GM12873 (cell line): ENCODE data around the gene GULP1.

Experiments
- TF ChIP-seq, protein P1 (sequence below): IDR thresholded peaks from 2 replicates; pipeline ENCODE4 v1.5.1; 2012; ENCODE audit warnings: low read depth, mild to moderate bottlenecking, moderate library complexity, low read length, control low read depth; ENCODE audit not compliant: insufficient read depth; ENCODE audit errors: missing control alignments

The GULP1 gene

DNA sequence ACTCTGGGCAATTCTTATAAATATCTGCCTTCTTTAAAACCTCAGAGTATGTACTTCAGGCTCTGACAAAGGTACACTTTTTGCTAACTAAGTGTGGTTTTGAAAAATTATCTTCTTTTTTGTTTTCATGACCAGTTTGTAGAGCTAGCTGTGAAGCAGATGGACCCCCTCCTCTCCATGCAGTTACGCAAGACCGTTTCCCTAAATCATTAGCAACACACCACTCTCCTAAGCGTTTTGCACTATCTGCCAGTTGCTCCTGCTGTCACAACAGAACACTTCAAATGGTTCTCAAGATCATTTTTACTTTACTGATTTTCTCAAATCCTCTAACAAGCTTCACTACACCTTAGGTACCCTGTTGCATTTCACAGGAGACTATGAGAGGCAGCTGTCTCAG is 53.3 kb downstream of the GULP1 start:
- TF ChIP-seq, protein P1, sequence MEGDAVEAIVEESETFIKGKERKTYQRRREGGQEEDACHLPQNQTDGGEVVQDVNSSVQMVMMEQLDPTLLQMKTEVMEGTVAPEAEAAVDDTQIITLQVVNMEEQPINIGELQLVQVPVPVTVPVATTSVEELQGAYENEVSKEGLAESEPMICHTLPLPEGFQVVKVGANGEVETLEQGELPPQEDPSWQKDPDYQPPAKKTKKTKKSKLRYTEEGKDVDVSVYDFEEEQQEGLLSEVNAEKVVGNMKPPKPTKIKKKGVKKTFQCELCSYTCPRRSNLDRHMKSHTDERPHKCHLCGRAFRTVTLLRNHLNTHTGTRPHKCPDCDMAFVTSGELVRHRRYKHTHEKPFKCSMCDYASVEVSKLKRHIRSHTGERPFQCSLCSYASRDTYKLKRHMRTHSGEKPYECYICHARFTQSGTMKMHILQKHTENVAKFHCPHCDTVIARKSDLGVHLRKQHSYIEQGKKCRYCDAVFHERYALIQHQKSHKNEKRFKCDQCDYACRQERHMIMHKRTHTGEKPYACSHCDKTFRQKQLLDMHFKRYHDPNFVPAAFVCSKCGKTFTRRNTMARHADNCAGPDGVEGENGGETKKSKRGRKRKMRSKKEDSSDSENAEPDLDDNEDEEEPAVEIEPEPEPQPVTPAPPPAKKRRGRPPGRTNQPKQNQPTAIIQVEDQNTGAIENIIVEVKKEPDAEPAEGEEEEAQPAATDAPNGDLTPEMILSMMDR: no peak

DNA sequence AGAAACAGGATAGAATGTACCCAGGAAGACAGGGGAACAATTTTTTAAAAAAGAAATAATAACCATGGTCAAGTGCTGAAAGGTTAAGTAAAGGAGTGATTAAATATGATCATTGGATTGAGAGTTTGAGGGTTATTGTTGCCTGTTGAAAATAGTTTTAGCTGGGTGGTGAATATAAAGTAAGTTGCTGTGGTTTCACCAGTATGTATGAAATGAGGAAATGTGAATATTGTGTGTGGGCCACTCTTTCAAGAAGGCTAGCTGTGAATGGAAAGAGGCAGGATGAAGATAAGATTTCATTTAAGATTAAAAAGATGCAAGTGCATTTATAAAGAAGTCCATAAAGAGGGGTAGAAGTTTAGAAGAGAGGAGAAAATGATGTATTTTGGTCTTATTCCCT is 53.8 kb downstream of the GULP1 start:
- TF ChIP-seq, protein P1: no peak

DNA sequence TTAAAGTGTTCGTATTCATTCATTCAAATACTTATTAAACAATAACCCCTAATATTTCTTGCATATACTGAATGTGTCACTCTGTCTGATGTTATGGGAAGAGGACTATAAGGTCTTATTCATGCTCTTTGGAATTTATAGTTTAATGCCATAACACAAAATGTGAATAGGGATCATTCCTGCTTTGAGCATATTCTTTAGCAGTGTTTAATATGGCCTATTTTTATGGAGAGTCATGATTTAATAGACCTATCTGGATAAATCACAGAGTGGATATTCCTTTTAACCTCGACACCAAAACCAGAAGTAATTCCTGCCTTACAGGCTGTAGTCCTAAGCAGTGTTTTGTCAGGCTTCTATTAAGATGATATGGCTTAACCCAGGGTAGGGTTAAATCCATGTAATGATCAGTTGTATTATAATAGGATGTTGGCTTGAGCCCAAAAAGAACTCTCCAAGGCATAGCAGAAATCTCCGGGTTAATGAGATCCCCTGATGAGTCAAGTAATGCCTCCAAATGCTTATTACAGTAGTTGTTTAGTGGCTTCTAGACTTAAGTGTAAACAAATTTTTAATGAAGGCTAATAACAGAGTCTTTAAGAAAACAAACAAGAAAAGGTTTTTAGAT is 54.3 kb downstream of the GULP1 start:
- TF ChIP-seq, protein P1: no peak

DNA sequence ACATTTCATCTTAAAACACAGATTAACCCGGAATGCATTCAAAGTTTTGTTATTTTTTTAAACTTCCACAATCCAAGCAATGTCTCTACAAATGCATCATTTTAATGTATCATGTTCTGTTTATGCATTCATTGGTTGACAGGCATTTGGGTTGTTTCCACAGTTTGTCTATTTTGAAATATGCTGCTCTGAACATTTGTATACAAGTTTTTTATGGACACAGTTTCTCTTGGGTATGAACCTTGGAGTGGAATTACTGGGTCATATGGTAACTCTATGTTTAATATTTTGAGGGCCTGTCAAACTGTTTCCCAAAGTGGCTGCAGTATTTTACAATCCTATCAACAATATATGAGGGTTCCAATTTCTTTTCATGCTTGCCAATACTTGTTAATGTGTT is 57.3 kb downstream of the GULP1 start:
- TF ChIP-seq, protein P1: no peak

DNA sequence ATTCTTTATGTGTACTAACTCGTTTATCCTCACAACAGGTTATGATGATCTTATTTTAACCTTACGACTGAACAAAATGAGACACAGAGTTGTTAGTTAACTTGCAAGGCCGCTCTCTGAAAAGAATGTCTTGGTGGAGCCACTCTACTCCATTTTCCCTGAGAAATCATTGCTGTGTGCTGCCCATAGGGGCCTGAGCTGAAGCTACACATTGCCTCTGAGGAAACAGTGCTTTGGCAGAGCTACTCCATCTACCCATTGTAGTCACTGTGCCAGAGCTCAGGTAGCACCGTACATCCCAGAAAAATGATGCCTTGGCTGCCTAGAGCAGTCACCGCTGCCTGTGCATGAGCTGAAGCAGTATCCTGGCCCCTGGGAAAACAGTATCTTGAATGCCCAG is 61.6 kb downstream of the GULP1 start:
- TF ChIP-seq, protein P1: no peak

DNA sequence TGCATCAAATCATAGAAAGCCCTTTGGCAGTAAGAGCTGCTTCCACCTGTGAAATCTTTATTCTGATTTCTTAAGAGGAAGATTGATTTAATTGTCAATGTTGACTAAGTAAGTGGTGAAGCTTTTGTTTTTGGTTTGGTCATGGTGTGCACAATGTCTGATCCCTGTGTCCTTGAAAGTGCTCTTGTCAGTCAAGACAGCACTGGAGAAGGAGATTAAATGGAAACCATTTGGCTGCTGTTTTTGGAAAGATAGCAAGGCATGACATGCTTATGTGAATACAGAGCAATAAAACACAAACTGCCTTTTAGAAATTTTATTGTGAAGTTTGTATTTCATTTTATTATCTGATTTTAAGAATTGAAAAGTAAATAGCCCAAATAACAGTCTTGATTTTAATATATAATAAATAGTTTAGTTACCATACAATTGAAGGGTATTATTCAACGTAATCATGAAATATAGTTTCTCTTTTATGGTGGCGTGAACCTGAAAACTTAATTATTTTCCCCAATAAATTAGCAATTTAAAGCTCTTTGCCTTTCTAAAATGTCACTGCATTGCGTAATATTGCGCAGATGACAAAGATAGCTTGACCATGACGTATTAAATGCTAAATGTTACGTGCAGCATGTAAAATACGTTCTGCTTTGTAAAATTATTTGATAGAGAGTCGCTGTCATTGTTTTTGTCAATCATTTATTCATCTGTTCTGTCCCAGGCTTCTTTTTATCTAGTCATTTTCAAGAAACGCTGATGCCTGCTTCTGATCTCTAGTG is 69.0 kb downstream of the GULP1 start:
- TF ChIP-seq, protein P1: no peak

DNA sequence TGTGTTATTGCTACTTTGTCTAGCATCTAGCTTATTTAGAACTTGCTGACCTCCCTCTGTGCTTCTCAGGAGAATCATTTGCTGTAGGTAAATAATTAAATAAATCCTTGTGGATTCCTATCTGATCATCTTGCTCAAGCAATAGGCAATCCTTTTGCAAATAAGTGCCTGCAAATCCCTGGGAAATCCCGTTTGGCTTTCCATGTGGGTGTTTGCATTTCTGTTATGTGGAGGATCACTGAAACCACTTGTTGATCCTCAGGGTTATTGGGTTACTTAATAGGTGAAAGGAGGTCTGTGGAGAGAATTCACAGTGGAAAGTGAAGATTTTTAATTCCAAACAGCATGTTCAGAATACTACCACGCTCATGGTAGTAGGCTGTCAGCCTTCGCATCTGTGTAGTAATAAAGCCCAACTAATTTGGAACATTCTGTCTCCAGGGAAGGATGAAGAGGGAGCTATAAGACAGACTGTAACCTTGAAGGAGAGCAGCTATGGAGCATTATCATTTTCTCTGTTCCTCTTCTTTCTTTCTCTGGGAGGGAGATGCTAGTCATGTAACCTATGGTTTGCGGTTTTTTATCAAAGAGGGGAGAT is 72.5 kb downstream of the GULP1 start:
- TF ChIP-seq, protein P1: no peak
